ENCODE data around the gene F2RL1.
"Not testable (repeated sequence)": the region's sequence is repeated elsewhere in the genome, so short reads cannot be mapped to it uniquely, and the experiment has no call there.

The F2RL1 gene

DNA sequence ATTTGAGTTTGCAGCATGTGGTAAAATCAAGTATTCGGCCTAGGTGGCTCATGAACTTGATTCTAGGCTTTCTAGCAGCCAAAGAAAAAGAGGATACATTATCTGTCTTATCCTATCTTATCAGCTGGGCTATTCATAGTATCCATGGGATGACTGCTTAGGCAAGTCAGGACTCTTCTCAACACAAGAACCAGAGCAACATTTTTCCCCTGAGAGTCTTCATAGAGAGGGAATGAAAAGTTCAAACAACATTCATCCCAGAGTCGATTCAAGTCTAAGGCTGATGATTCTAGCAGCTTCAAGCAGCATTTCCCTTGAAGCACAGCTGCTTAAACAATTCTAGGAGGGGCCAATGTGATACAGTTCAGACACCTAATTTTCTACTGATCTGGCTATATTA, 33.9 kb downstream of the F2RL1 start:
- no peak for DNase-seq

DNA sequence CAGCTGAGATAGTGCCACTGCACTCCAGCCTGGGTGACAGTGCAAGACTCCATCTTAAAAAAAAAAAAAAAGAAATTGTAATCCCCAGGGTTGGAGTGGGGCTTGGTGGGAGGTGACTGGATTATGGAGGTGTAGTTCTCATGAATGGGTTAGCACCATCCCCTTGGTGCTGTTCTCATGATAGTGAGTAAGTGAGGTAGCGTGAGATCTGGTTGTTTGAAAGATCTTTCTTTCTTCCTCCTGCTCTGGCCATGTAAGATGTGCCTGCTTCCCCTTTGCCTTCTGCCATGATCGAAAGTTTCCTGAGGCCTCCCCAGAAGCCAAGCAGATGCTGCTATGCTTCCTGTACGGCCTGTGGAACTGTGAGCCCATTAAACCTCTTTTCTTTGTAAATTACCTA, 34.9 kb downstream of the F2RL1 start:
- DNase-seq, result not testable (repeated sequence)

DNA sequence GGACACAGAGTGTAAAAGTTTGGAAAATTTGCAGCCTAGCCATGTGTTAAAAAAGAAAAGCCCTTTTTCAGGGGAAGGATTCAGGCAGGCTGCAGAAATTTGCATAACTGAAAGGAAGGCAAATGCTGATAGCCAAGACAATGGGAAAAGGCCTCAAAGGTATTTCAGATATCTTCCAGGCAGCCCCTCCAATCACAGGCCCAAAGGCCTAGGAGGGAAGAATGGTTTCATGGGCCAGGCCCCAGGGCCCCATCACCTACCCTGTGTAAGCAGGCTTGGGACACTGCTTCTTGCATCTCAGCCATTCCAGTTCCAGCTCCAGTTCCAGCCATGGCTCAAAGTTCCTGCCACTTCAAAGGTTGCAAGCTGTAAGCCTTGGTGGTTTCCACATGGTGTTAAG, 35.8 kb downstream of the F2RL1 start:
- no peak for DNase-seq

DNA sequence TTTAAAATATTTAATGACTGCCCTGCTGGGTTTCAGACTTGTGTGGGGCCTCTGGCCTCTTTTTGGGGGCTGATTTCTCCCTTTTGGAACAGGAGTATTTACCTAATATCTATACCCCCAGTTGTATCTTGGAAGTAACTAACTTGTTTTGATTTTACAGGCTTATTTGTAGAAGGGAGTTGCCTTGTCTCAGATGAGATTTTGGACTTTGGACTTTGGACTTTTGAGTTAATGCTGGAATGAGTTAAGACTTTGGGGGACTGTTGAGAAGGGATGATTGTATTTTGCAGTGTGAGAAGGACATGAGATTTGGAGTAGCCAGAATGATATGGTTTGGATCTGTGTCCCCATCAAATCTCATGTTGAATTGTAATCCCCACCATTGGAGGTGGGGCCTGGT, 36.7 kb downstream of the F2RL1 start:
- DNase-seq, result not testable (repeated sequence)

GRCh38 chr5:76855961-76856360, 37.1 kb downstream of the F2RL1 start:
- no peak for DNase-seq

GRCh38 chr5:76856800-76857199, 38.0 kb downstream of the F2RL1 start:
- not testable (repeated sequence) for DNase-seq

DNA sequence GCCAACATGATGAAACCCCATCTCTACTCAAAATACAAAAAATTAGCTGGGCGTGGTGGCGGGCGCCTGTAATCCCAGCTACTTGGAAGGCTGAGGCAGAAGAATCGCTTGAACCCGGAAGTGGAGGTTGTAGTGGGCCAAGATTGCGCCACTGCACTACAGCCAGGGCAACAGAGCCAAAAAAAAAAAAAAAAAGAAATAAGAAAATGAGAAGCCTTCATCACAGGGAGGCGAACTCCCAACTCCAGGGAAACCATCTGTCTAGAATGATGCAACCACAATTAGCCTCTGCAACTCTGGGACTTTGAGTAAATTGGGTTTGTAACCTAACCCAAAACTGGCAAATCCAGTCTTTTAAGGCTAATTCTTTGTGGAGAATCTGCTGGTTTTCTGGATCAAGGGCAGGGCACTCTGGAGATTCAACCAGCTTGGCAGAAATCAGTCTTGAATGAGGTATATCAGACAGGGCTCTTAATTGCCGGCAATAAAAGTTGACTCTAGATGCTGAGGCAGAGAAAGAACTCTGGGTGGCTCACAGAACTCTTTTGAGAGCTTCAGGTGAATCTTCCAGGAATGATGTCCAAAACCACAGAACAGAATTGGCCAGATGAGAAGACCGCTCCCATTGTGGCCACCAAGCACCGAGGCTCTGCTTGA, 40.9 kb downstream of the F2RL1 start:
- no peak for DNase-seq

DNA sequence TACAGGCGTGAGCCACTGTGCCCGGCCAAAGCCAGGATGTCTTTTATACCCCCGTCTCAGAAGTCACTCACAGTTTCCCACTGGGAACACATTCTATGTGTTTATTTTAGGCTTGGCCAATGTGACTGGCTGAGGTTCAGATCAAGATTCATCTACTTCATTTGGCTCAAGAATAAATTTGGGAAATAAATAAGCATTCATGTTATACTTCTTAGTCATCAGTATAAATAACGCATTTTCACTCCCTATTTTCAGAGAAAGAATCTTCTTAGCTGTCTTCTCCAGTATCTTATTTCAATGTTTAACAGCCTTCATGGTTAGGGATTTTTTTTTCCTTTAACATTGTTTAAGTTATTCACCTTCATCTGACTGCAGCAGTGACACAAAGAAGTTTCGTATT, 42.8 kb downstream of the F2RL1 start:
- no peak for DNase-seq

- no peak for DNase-seq
Observed at GRCh38 chr5:76863001-76863400, 44.2 kb downstream of the F2RL1 start.

- no peak for DNase-seq
Observed at GRCh38 chr5:76866503-76866902, 47.7 kb downstream of the F2RL1 start.

GRCh38 chr5:76867038-76867437, 48.2 kb downstream of the F2RL1 start:
- no peak for DNase-seq

DNA sequence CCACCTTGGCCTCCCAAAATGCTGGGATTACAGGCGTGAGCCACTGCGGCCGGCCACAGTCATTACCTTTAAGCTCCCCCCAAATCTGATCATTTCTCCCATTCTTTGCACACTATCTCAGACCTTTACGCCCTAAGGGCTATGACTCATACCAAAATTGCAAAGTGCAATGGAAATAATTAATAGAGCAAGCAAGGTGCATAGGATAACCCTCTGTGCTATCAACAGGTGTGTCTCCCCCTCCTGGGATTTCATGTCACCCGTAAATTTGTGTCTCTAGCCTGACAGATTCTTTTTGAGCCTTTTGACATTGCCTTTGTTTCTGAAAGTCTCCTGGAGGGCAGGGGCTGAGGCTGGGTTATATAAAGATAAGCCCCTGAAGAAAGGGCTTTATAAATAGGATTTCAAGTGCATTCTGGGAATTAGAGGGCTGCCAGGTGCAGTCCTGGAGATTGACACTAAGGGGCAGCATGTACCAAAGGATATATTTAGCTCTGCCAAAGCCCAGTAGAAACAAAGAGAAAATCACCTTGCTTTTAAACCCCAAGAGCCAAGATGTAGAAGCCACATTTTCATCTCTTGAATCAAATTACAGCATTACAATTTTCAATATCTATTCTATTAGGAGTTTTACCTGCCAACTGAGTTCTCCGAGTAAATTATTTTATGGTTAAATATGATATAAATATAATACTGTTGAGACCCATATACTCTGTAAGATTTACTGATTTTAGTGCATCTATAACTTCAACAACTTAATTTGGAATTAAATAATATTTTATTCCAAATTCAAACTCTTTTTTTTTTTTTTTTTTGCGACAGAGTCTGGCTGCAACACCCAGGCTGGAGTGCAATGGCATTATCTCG, 49.2 kb downstream of the F2RL1 start:
- DNase-seq, result peak; percentile 20

DNA sequence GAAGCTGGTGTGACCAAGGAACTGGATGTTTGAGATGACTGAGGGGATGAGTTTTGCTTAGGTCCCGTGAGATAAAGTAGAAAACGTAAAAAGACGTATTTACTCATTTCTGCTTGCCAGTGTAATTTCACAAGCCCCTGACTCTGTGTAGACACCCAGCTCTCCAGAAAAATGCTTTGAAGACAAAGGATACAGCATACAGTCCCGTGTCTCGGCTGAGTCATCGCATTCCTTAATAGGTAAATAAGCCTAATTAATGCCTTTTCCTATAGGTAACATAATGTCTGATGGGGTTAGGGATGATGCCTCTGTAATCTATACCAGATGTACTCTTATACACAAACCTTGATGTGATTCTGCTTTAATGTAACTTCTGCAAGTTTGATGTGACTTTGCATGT, 51.2 kb downstream of the F2RL1 start:
- no peak for DNase-seq

GRCh38 chr5:76874088-76874581, 55.3 kb downstream of the F2RL1 start:
- DNase-seq, result peak; percentile 28
